Glutamatergic neuron (in vitro differentiated cells): ENCODE results near the gene SH3BP5. TPM values are rescaled to one million over a fixed set of nuclear protein-coding genes. Genes with fewer than 3 reads are reported as not detected.

Source experiments
- DNase-seq: peaks from one replicate; pipeline ENCODE4 v3.0.0; 2022
- H3K27ac Mint-ChIP-seq: one replicate; pipeline ENCODE4 v1.8.0; 2020; ENCODE audit warnings: mild to moderate bottlenecking, mixed read lengths, inconsistent platforms; ENCODE audit not compliant: unreplicated experiment
- H3K27me3 Mint-ChIP-seq: one replicate; pipeline ENCODE4 v1.8.0; 2020; ENCODE audit warnings: mild to moderate bottlenecking, moderate library complexity, mixed read lengths, inconsistent platforms; ENCODE audit not compliant: unreplicated experiment
- H3K36me3 Mint-ChIP-seq: one replicate; pipeline ENCODE4 v1.8.0; 2020; ENCODE audit warnings: mild to moderate bottlenecking, mixed read lengths, inconsistent platforms; ENCODE audit not compliant: unreplicated experiment
- H3K4me1 Mint-ChIP-seq: one replicate; pipeline ENCODE4 v1.8.0; 2020; ENCODE audit warnings: mild to moderate bottlenecking, low read depth, mixed read lengths, inconsistent platforms; ENCODE audit not compliant: unreplicated experiment
- H3K4me3 Mint-ChIP-seq: one replicate; pipeline ENCODE4 v1.8.0; 2020; ENCODE audit warnings: mild to moderate bottlenecking, mixed read lengths, inconsistent platforms; ENCODE audit not compliant: unreplicated experiment
- H3K9me3 Mint-ChIP-seq: one replicate; pipeline ENCODE4 v1.8.0; 2020; ENCODE audit warnings: mild to moderate bottlenecking, moderate library complexity, mixed read lengths, inconsistent platforms; ENCODE audit not compliant: unreplicated experiment
- total RNA-seq: library from RNA; stranded (reverse); fragmentation: NEBNext Ultra II Directional; extraction: Animal tissue kit (Norgen Biotek cat#: 25700); gene quantifications from one replicate; pipeline ENCODE4 v1.2.1, GENCODE V29; 2021; ENCODE audit not compliant: unreplicated experiment
- TF ChIP-seq, protein P1 (sequence below): fragments of 200-600 bp; sonication (generic); IDR thresholded peaks from one replicate; pipeline ENCODE4 v1.5.0; 2021; ENCODE audit not compliant: partially characterized antibody, unreplicated experiment

The SH3BP5 gene
- total RNA-seq, 1 donor from 2014 or later = 25.3 TPM

GRCh38 chr3:15331072-15331605 lies 1.2 kb downstream of the SH3BP5 start:
- H3K27ac Mint-ChIP-seq = peak overlapping the region; percentile 88
- H3K4me1 Mint-ChIP-seq = peaks cover 37% of the 10 kb centered on the region
- H3K9me3 Mint-ChIP-seq = peaks cover 8% of the 10 kb centered on the region
- H3K4me3 Mint-ChIP-seq = peak overlapping the region; percentile 99
- TF ChIP-seq, protein P1, sequence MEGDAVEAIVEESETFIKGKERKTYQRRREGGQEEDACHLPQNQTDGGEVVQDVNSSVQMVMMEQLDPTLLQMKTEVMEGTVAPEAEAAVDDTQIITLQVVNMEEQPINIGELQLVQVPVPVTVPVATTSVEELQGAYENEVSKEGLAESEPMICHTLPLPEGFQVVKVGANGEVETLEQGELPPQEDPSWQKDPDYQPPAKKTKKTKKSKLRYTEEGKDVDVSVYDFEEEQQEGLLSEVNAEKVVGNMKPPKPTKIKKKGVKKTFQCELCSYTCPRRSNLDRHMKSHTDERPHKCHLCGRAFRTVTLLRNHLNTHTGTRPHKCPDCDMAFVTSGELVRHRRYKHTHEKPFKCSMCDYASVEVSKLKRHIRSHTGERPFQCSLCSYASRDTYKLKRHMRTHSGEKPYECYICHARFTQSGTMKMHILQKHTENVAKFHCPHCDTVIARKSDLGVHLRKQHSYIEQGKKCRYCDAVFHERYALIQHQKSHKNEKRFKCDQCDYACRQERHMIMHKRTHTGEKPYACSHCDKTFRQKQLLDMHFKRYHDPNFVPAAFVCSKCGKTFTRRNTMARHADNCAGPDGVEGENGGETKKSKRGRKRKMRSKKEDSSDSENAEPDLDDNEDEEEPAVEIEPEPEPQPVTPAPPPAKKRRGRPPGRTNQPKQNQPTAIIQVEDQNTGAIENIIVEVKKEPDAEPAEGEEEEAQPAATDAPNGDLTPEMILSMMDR = no peak
- DNase-seq = no peak
- H3K27me3 Mint-ChIP-seq = peaks cover 5% of the 10 kb centered on the region
- H3K36me3 Mint-ChIP-seq = no peaks in the 10 kb centered on the region

GRCh38 chr3:15330031-15330596 lies 2.3 kb downstream of the SH3BP5 start:
- Mint-ChIP-seq H3K27ac (no peak overlapping the region), H3K36me3 (no peaks in the 10 kb centered on the region), H3K9me3 (peaks cover 8% of the 10 kb centered on the region), H3K4me3 (peak overlapping the region; percentile 99), H3K27me3 (peaks cover 6% of the 10 kb centered on the region), H3K4me1 (peaks cover 47% of the 10 kb centered on the region)
- DNase-seq = no peak
- TF ChIP-seq, protein P1 = no peak

GRCh38 chr3:15329046-15330005 lies 3.1 kb downstream of the SH3BP5 start:
- Mint-ChIP-seq H3K9me3 (peaks cover 8% of the 10 kb centered on the region), H3K27ac (no peak overlapping the region), H3K4me1 (peaks cover 54% of the 10 kb centered on the region), H3K4me3 (peak overlapping the region; percentile 99), H3K36me3 (no peaks in the 10 kb centered on the region), H3K27me3 (peaks cover 6% of the 10 kb centered on the region)
- TF ChIP-seq, protein P1 = no peak
- DNase-seq = no peak

DNA sequence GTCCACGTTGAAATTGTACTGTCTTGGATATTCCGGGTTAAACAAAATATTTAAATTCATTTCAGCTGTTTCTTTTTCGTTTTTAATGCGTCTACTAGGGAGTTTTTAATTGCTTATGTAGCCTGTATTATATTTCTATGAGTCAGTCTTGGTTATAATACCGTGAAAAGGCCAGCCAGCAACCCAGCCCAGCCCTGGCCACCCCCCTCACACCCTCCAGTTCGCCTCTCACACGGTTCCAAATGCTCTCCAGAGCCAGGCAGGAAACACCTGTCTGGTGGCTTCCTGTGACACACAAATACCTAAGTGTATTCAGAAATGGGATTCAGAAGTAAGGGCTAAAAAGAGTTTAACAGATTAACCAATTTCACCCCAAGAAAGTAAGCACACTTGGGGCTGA lies 4.4 kb downstream of the SH3BP5 start:
- TF ChIP-seq, protein P1 = no peak
- Mint-ChIP-seq H3K4me1 (peaks cover 60% of the 10 kb centered on the region), H3K27ac (no peak overlapping the region), H3K36me3 (no peaks in the 10 kb centered on the region), H3K27me3 (peaks cover 6% of the 10 kb centered on the region), H3K9me3 (peaks cover 8% of the 10 kb centered on the region), H3K4me3 (no peak overlapping the region)
- DNase-seq = no peak
